GM12874 (cell line): ENCODE data around the gene NEFH.
"Not testable (repeated sequence)": the region's sequence is repeated elsewhere in the genome, so short reads cannot be mapped to it uniquely, and the experiment has no call there.

Experiments
- TF ChIP-seq, protein P1 (sequence below): IDR thresholded peaks from 2 replicates; pipeline ENCODE4 v1.5.1; 2011; ENCODE audit warnings: low read depth, mild to moderate bottlenecking, control low read depth, low read length, moderate library complexity; ENCODE audit not compliant: insufficient read depth

Gene NEFH, protein sequence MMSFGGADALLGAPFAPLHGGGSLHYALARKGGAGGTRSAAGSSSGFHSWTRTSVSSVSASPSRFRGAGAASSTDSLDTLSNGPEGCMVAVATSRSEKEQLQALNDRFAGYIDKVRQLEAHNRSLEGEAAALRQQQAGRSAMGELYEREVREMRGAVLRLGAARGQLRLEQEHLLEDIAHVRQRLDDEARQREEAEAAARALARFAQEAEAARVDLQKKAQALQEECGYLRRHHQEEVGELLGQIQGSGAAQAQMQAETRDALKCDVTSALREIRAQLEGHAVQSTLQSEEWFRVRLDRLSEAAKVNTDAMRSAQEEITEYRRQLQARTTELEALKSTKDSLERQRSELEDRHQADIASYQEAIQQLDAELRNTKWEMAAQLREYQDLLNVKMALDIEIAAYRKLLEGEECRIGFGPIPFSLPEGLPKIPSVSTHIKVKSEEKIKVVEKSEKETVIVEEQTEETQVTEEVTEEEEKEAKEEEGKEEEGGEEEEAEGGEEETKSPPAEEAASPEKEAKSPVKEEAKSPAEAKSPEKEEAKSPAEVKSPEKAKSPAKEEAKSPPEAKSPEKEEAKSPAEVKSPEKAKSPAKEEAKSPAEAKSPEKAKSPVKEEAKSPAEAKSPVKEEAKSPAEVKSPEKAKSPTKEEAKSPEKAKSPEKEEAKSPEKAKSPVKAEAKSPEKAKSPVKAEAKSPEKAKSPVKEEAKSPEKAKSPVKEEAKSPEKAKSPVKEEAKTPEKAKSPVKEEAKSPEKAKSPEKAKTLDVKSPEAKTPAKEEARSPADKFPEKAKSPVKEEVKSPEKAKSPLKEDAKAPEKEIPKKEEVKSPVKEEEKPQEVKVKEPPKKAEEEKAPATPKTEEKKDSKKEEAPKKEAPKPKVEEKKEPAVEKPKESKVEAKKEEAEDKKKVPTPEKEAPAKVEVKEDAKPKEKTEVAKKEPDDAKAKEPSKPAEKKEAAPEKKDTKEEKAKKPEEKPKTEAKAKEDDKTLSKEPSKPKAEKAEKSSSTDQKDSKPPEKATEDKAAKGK

DNA sequence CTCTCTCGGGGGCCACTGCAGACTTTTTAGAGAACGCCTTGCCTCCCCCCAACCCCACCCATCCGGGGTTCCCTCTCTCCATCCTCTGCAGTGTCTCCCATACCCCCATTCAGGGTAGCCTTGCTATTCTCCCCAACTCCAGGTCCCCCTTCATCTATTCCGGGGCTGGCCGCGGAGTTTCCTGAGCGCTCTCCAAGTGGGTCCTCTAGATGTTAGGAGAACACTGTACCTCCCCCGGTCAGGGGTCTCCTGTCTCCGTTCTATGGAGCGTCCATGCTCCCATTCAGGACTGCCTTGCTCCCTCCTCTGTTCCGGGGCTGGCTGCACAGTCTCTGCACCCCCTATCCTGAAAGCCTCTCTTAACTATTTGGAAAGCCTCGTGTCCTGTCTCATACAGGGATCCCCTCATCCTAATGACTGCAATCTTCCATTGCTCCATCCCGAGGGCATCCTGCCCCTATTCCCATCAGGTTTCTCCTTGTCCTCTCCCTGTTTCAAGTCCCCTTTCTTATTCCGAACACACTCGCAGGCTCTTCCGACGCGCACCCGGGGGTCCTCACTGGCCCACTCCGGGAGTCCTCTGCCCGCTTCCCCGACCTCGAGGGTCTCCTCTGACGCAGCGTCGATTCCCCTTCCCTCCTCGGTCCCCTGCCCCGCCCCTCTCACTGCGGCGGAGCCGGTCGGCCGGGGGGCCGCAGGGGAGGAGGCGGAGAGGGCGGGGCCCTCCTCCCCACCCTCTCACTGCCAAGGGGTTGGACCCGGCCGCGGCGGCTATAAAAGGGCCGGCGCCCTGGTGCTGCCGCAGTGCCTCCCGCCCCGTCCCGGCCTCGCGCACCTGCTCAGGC lies at the start of gene NEFH:
Gene NEFH, plus strand, starts transcription at position 802 of the 845 bp plus-strand sequence. CDS start 45 bp downstream, outside the sequence.
- TF ChIP-seq, protein P1, sequence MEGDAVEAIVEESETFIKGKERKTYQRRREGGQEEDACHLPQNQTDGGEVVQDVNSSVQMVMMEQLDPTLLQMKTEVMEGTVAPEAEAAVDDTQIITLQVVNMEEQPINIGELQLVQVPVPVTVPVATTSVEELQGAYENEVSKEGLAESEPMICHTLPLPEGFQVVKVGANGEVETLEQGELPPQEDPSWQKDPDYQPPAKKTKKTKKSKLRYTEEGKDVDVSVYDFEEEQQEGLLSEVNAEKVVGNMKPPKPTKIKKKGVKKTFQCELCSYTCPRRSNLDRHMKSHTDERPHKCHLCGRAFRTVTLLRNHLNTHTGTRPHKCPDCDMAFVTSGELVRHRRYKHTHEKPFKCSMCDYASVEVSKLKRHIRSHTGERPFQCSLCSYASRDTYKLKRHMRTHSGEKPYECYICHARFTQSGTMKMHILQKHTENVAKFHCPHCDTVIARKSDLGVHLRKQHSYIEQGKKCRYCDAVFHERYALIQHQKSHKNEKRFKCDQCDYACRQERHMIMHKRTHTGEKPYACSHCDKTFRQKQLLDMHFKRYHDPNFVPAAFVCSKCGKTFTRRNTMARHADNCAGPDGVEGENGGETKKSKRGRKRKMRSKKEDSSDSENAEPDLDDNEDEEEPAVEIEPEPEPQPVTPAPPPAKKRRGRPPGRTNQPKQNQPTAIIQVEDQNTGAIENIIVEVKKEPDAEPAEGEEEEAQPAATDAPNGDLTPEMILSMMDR = no peak

DNA sequence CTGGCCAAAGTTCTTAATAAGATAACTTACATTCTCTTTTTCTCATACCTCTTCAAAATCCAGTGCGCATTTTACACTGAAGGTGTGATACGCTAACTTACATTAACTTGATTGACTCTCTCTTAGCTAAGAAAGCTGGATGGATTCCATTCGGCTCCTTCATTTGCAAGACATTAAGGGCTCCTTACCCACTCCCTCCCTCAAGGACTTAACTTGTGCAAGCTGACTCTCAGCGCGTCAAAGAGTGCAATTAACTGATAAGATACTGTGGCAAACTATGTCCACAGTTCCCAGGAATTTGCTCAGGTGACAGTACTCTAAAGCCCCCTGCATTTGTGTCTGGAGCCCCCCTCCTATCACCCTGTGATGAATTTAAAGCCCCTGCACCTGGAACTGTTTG lies 48.0 kb upstream of the NEFH start:
- TF ChIP-seq, protein P1 = no peak

DNA sequence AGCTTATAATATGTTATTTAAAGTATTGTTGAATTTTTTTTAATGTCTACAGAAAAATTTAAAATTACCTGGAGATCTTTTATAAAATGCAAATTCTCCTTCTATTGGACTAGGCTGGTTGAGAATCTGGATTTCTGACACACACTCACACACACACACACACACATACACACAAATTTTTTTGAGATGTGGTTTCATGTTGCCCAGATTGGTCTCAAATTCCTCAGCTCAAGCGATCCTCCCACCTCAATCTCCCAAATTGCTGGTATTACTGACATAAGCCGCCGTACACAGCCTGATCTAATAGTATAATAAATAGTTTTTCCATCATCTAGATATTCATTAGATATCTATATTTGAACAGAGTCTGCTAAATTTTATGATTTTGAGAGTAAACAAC lies 46.2 kb upstream of the NEFH start:
- TF ChIP-seq, protein P1 = no peak

DNA sequence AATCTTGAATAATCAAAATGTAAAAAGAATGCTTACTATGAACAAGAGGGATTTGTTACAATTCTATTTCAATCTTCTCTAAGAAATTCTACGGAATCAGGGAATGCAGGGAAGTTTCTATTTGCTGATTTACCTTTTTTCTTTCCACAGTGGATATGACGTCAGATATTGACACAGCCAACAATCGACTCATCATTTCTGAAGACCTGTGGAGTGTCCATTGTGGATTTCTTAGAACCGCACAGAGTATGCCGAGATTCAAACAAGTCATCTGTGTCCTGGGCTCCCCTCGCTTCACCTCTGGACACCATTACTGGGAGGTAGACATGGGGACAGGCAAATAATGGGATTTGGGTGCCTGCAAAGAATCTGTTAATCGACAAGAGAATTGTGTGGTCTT lies 45.7 kb upstream of the NEFH start:
- TF ChIP-seq, protein P1 = no peak

DNA sequence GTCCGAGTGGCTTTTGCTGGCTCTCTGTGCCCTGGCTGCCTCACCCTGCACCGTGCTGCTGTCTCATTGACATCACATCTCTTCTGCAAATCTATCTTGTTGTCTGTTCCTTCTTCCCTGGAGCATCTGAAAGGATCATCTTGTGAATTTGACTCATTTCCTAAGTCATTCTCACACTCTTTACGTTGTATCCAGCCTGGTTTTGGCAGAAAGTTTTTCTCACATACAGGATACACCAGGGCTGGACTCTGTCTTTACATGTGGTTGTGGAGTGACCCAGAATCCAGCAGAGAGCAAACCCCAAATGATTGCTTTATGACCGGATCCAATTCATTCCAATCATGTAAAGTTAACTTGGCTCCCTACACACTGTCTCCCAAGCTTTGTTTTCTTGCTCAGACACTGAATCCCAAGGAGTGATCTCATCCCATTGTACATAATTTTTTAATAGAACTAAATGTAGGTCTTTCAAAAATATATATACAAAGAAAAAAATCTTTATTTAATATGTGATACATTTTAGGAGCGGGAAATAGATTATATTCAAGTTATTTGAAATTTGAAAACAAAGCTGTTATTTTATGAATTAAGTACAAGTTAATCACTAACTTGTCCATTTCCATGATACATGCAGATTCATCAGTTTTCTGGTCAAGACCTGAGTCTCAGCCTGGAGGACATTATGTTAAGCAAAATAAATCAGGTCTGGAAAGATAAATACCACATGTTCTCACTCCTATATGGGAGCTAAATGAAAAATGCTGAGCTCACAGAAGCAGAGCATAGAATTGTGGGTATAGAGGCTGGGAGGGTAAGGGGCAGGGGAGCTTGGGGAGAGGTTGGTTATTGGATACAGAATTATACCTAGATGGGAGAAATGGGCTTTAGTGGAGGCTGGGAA lies 44.5 kb upstream of the NEFH start:
- TF ChIP-seq, protein P1 = no peak

DNA sequence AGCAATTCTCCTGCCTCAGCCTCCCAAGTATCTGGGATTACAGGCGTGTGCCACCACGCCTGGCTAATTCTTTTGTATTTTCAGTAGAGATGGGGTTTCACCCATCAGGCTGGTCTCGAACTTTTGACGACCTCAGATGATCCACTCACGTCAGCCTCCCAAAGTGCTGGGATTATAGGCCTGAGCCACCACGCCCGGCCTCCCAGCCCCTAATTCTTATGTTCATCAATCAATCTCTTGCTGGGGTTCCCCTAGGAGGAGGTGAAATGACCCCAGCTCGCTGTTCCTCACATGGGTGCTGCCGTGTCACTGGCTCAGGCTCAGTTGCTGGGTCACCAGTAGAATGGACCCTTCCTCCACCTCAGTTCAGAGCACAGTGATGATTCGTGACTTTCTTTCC lies 41.7 kb upstream of the NEFH start, which contains the start of gene RFPL1:
Gene RFPL1, plus strand, starts transcription at position 301 of the 400 bp plus-strand sequence.
- TF ChIP-seq, protein P1 = not testable (repeated sequence)
